Central memory CD8-positive, alpha-beta T cell (primary cell): ENCODE data around the gene NKX1-2.

Experiments used
- ATAC-seq: fragments of 150-1000 bp; cut with Tn5 transposase; replicated peaks from 2 replicates; pipeline ENCODE4 v1.10.0; 2022; ENCODE audit warnings: mild to moderate bottlenecking, moderate FRiP score, moderate number of reproducible peaks; ENCODE audit not compliant: poor library complexity, severe bottlenecking; ENCODE audit errors: extremely low read depth
- DNase-seq, 2 donors: peaks; one replicate each; pipeline ENCODE4 v3.0.0; 2021; ENCODE audit warnings: low spot score in 2 of 2
- H3K27ac Mint-ChIP-seq: one replicate; pipeline ENCODE4 v1.8.0; 2022; ENCODE audit warnings: low read depth, mild to moderate bottlenecking, moderate library complexity, mixed read lengths
- H3K27me3 Mint-ChIP-seq: one replicate; pipeline ENCODE4 v1.8.0; 2022; ENCODE audit warnings: mixed read lengths
- H3K36me3 Mint-ChIP-seq: one replicate; pipeline ENCODE4 v1.8.0; 2022; ENCODE audit warnings: mild to moderate bottlenecking, moderate library complexity, mixed read lengths; ENCODE audit not compliant: insufficient read depth
- H3K4me1 Mint-ChIP-seq: one replicate; pipeline ENCODE4 v1.8.0; 2022; ENCODE audit warnings: mixed read lengths
- H3K4me3 Mint-ChIP-seq: one replicate; pipeline ENCODE4 v1.8.0; 2022; ENCODE audit warnings: mild to moderate bottlenecking, moderate library complexity, mixed read lengths
- H3K9me3 Mint-ChIP-seq: one replicate; pipeline ENCODE4 v1.8.0; 2022; ENCODE audit warnings: mixed read lengths

Gene NKX1-2

DNA sequence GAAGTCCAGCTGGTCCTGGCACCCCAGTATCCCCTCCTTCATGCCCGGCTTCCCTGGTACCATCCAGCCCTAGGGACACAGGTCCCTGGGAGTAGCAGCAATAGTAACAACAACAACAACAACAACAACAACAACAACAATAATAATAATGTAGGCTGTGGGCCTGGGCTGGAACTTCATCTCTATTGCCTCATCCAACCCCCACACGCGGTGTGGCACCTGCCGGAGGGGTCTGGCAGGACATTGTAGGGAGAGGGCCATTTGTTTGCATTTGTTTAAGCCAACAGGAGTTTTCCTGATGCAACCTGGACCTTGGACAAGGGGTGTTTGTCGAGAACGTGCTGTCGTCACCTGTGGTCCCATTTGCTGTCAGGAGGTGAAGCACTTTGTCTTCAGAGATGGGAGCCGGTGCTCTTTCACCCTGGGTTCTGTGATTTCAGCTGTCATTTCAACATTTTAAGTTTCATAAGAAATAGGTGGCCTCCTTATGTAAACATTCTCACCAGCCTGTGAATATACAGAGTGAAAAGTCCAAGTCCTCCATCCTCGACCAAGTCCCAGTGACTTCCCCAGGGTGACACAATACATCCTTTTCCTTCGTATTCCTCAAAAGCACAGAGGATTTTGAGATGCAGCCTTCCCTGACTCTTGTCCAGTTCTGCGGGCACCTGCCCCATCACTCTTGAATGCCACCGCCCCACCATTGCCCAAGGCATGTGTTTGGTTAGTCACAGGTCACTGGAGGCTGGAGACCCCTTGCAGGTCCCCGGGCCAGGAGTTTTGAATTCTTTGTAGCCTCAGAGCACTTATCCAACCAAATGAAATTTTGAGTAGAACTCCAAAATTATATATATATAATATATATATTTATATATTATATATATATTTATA is 21.0 kb upstream of the NKX1-2 start:
- Mint-ChIP-seq H3K9me3 (no peaks in the 10 kb centered on the region), H3K27me3 (no peaks in the 10 kb centered on the region), H3K27ac (no peak overlapping the region), H3K36me3 (no peaks in the 10 kb centered on the region), H3K4me1 (peaks cover 17% of the 10 kb centered on the region), H3K4me3 (no peak overlapping the region)
- ATAC-seq: no peak
- DNase-seq: no peak

DNA sequence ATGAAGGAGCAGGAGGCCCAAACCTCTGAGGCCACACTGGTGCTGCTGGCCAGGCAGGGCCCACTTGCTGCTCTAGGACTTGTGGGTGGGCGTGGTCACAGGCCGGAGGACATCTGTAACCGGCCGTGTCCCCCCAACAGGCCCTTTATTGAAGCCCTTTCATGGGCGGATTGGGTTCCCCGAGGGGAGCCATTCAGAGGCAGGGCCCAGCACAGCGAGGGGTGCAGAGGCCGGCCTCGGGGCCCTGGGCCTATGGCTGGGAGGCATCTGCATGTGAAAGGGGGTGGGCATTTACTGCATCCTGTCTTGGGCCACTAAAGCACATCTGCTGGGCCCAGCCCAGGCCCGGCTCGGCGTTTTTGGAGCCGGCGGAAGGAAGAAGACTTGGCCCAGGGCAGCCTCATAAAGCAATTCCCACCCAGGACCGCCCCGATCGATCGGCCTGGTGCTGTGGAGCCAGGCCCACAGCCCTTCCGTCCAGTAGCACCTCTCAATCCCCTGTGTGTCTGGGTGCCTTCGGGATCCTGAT is 20.2 kb upstream of the NKX1-2 start:
- H3K4me3 Mint-ChIP-seq: no peak overlapping the region
- no peaks in the 10 kb centered on the region for H3K36me3 Mint-ChIP-seq
- H3K27me3 Mint-ChIP-seq: no peaks in the 10 kb centered on the region
- H3K4me1 Mint-ChIP-seq: peaks cover 25% of the 10 kb centered on the region
- H3K9me3 Mint-ChIP-seq: no peaks in the 10 kb centered on the region
- no peak for ATAC-seq
- DNase-seq: no peak
- H3K27ac Mint-ChIP-seq: no peak overlapping the region

DNA sequence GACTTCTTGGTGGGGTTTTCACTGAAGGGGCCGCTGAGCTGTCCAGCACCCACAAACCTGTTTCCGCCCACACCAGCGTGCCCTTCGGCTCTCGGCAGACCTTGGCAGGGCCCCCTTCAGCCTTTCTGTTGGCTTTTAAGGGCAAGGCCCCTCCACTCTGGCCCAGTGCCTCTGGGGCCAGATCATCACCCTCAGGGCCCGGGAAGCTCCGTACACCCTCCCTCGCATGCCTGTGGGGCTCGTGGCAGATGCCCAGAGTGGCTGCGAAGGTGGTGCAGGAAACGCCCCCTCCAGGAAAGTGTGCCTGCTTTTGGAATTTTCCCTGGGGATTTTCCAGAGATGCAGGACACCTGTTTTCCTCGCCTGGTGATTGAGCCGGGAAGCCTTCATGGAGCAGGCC is 18.8 kb upstream of the NKX1-2 start:
- H3K27me3 Mint-ChIP-seq: no peaks in the 10 kb centered on the region
- ATAC-seq (no peak), DNase-seq (no peak)
- H3K4me3 Mint-ChIP-seq: no peak overlapping the region
- no peaks in the 10 kb centered on the region for H3K36me3 Mint-ChIP-seq
- no peak overlapping the region for H3K27ac Mint-ChIP-seq
- no peaks in the 10 kb centered on the region for H3K9me3 Mint-ChIP-seq
- H3K4me1 Mint-ChIP-seq: peaks cover 27% of the 10 kb centered on the region

DNA sequence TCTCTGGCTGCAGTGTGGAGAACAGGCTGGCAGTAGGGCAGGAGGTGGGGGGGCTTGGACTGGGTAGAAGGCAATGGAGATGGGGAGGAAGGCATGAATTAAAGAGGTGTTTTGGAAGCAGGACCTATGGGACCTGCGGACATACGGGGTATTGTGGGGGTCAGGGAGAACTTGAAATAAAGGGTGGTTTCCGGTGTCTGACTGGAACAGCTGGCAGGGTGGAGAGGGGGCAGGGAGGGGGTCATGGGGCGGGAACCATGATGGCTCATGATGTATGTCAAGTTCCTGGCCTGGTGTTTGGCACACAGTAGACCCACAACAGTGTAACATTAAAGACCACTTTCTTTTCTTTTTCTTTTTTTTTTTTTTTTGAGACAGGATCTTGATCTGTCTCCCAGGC is 17.3 kb upstream of the NKX1-2 start:
- Mint-ChIP-seq H3K27me3 (no peaks in the 10 kb centered on the region), H3K4me1 (peaks cover 27% of the 10 kb centered on the region), H3K4me3 (no peak overlapping the region), H3K9me3 (no peaks in the 10 kb centered on the region), H3K27ac (no peak overlapping the region), H3K36me3 (no peaks in the 10 kb centered on the region)
- DNase-seq: no peak
- ATAC-seq: no peak

DNA sequence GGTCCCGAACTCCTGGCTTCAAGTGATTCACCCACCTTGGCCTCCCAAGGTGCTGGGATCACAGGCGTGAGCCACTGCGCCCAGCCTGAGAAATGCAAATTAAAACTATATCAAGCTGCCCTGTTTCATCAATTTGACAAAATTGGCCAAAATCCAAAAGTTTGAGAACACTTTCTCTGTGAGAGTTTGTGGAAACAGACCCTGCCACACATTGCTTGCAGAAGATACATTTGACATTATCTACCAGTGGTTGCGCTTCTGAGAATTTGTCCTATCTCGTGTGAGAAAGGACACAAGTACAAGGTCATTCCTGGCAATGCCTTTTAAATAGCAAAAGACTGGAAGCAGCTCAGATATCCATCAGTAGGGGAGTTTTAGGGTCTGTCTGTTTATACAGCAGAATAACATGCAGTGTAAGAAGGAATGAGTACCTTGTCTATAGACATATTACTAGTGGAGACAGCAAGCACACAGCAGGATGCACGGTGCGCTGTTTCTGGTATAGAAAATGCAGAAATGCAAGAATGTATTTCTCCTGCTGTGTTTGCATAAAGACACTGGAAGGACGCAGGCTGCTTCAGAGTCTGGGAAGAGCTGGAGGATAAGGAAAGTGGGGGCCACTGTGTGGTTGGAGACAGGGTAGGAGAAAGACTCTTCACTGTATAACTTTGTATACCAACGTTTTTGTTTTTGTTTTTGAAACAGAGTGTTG is 16.1 kb upstream of the NKX1-2 start:
- Mint-ChIP-seq H3K27ac (no peak overlapping the region), H3K27me3 (no peaks in the 10 kb centered on the region), H3K4me3 (no peak overlapping the region), H3K4me1 (peaks cover 33% of the 10 kb centered on the region), H3K36me3 (no peaks in the 10 kb centered on the region), H3K9me3 (no peaks in the 10 kb centered on the region)
- DNase-seq (no peak), ATAC-seq (no peak)

DNA sequence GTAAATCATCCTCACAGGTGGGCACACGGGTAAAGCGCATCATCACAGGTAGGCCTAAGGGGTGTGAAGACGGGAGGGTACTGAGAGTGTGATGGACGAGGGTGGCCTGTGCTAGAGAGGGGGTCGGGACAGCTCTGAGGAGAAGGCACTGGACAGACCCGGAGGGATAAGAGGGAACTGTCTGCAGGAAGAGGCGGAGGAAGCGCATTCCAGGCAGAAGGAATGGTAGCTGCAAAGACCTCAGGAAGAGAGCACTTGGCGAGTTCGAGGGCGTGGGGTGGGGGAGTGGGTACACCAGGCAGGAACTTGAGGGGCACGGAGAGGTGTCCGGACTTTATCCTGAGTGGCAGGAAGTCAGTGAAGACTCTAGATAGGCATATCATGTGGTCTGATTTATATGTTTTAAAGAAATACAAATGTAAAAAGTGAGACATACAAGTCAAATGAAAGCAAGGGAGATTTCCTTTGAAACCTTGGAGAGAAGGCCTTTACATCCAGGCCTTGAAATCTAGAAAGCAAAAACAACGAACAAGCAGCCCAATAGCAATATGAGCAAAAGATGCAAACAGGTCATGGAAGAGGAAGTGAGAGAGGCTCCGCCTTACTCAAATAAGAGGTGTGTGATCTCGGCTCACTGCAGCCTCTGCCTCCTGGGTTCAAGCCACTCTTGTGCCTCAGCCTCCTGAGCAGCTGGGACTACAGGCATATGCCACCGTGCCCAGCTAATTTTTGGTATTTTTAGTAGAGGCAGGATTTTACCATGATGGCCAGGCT is 15.4 kb upstream of the NKX1-2 start:
- Mint-ChIP-seq H3K4me1 (peaks cover 33% of the 10 kb centered on the region), H3K36me3 (no peaks in the 10 kb centered on the region), H3K9me3 (no peaks in the 10 kb centered on the region), H3K27ac (no peak overlapping the region), H3K4me3 (peak overlapping the region; percentile 21), H3K27me3 (no peaks in the 10 kb centered on the region)
- DNase-seq: no peak
- no peak for ATAC-seq

GRCh38 chr10:124464028-124464965 is 14.5 kb upstream of the NKX1-2 start:
- ATAC-seq (no peak), DNase-seq (no peak)
- Mint-ChIP-seq H3K27ac (no peak overlapping the region), H3K4me1 (peaks cover 31% of the 10 kb centered on the region), H3K27me3 (no peaks in the 10 kb centered on the region), H3K4me3 (peak overlapping the region; percentile 21), H3K36me3 (no peaks in the 10 kb centered on the region), H3K9me3 (no peaks in the 10 kb centered on the region)

- Mint-ChIP-seq H3K27me3 (peaks cover 14% of the 10 kb centered on the region), H3K9me3 (no peaks in the 10 kb centered on the region), H3K4me1 (peaks cover 27% of the 10 kb centered on the region), H3K4me3 (peak overlapping the region; percentile 76), H3K36me3 (peaks cover under 1% of the 10 kb centered on the region), H3K27ac (no peak overlapping the region)
- DNase-seq (no peak), ATAC-seq (no peak)
These were observed 12.5 kb upstream of the NKX1-2 start for GRCh38 chr10:124462348-124462695.

DNA sequence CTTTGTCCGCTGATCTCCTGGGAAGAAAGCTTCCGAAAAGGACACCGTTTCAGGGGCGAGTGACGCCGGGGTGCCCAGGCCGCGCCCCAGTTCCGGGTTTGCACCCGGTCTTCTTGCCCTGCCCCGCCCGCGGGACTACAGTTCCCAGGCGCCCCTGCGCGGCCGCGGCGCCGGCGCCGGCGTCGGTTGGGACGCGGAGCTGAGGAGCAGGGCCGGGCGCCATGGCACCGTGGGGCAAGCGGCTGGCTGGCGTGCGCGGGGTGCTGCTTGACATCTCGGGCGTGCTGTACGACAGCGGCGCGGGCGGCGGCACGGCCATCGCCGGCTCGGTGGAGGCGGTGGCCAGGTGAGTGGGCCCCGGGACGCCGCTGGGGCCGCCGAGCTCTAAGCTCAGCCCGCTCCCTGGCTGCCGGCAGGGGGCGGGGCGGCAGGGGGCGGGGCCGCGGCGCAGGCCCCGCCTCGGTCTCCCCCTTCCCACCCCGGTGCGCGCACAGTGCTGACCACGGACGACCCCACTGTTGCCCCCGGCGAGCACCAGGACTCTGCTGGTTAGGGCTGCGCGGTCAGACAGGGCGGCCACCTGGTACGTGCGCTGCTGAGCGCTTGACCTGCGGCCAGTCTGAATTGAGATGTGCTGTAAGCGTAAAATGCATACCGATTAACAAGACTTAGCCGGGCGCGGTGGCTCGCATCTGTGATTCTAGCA is 12.0 kb upstream of the NKX1-2 start, which contains the start of gene LHPP:
Gene LHPP, plus strand, starts transcription at position 182 of the 706 bp plus-strand sequence. Its CDS starts 40 bp downstream, at position 222.
- DNase-seq (peak; percentile 77 to 79), ATAC-seq (peak; percentile 98)
- peak within 1 kb of the TSS; percentile 76 for H3K4me3 Mint-ChIP-seq
- H3K27ac Mint-ChIP-seq: peak within 1 kb of the TSS; percentile 89
- H3K27me3 Mint-ChIP-seq: peaks cover 19% of the 10 kb centered on the region
- peaks cover 2% of the 10 kb centered on the region for H3K36me3 Mint-ChIP-seq
- no peaks in the 10 kb centered on the region for H3K9me3 Mint-ChIP-seq
- peaks cover 27% of the 10 kb centered on the region for H3K4me1 Mint-ChIP-seq

- no peak overlapping the region for H3K27ac Mint-ChIP-seq
- DNase-seq: no peak
- H3K27me3 Mint-ChIP-seq: peaks cover 36% of the 10 kb centered on the region
- no peak for ATAC-seq
- H3K4me3 Mint-ChIP-seq: peak overlapping the region; percentile 76
- no peaks in the 10 kb centered on the region for H3K9me3 Mint-ChIP-seq
- peaks cover 15% of the 10 kb centered on the region for H3K4me1 Mint-ChIP-seq
- H3K36me3 Mint-ChIP-seq: peaks cover 2% of the 10 kb centered on the region
These were observed 10.3 kb upstream of the NKX1-2 start for GRCh38 chr10:124460144-124460543.

DNA sequence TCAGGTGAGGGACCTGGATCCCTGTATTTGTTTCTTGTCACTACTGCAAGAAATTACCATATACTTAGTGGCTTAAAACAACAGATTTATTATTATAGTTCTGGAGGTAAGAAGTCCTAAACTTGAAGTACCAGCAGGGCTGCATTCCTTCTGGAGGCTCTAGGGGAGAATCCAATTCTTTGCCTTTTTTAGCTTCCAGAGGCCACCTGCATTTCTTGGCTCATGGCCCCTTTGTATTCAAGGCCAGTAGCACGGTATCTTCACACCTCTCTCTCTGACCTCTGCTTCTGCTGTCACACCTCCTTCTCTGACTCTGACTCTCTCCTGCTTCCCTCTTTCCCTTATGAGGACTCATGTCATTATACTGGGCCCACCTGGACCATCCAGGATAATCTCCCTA is 9.6 kb upstream of the NKX1-2 start:
- H3K4me3 Mint-ChIP-seq: no peak overlapping the region

More for the DNA sequence above, 9.6 kb upstream of the NKX1-2 start:
- Mint-ChIP-seq H3K36me3 (peaks cover 2% of the 10 kb centered on the region), H3K9me3 (no peaks in the 10 kb centered on the region), H3K27ac (no peak overlapping the region), H3K4me1 (peaks cover 8% of the 10 kb centered on the region), H3K27me3 (peaks cover 43% of the 10 kb centered on the region)
- ATAC-seq (no peak), DNase-seq (no peak)
